ENCODE results near the gene LRIT2. TPM values are rescaled to one million over a fixed set of nuclear protein-coding genes. Genes with fewer than 3 reads are reported as not detected.

Gene LRIT2
- polyA plus RNA-seq, 3 donors, result not detected

GRCh38 chr10:84235096-84235495 lies 9.8 kb upstream of the LRIT2 start:
- no peak overlapping the region for H3K27ac ChIP-seq (ENCODE audit: low read depth in 1 of 2, low read length in 2 of 2)
- Mint-ChIP-seq H3K27ac (no peak overlapping the region), H3K4me1 (no peaks in the 10 kb centered on the region), H3K4me3 (no peak overlapping the region), H3K36me3 (no peaks in the 10 kb centered on the region), H3K27me3 (ENCODE audit: low read depth in 3 of 3) (peaks cover 4 to 13% (median 12%) of the 10 kb centered on the region in 3 donors), H3K9me3 (peaks cover 0 to 8% (median 2%) of the 10 kb centered on the region in 7 donors)
- intact Hi-C loops (cut with micrococcal nuclease), result no loop called here
- H3K27me3 ChIP-seq (ENCODE audit: control insufficient read depth in 2 of 2, insufficient read depth in 2 of 2, low read length in 2 of 2), result no peaks in the 10 kb centered on the region
- H3K9ac ChIP-seq (ENCODE audit: insufficient read depth, low read length, poor library complexity, severe bottlenecking), result no peak overlapping the region
- 92% methylated on average over 2 of the region's 4 CpGs for WGBS (ENCODE audit: insufficient coverage)
- no peak for DNase-seq
- H3K4me3 ChIP-seq (replicated peaks in 1 of 3; ENCODE audit: low read depth in 2 of 3, low read length in 3 of 3), result no peak overlapping the region
- TF ChIP-seq CTCF (IDR thresholded peaks at IDR 0.05), result no peak
- H3K4me1 ChIP-seq (ENCODE audit: control insufficient read depth in 1 of 2, insufficient read depth in 2 of 2, low read length in 2 of 2), result no peaks in the 10 kb centered on the region
- H3K36me3 ChIP-seq (replicated peaks in 1 of 2; ENCODE audit: control insufficient read depth in 1 of 2, insufficient read depth in 2 of 2, low read length in 2 of 2), result no peaks in the 10 kb centered on the region
- no peak overlapping the region for H2AFZ ChIP-seq (ENCODE audit: insufficient read depth, low read depth, low read length, poor library complexity, severe bottlenecking)
- no peak overlapping the region for H3K4me2 ChIP-seq (replicated peaks; ENCODE audit: extremely low read depth, low read length, poor library complexity, severe bottlenecking)
- H4K20me1 ChIP-seq (ENCODE audit: insufficient read depth, low read length), result no peaks in the 10 kb centered on the region
- no peaks in the 10 kb centered on the region for H3K9me3 ChIP-seq (replicated peaks in 1 of 2; ENCODE audit: control insufficient read depth in 1 of 2, insufficient read depth in 1 of 2, low read length in 2 of 2)
- H3K79me2 ChIP-seq (ENCODE audit: insufficient read depth, low read length), result no peaks in the 10 kb centered on the region

- H3K9me3 Mint-ChIP-seq, result peaks cover 0 to 8% (median 2%) of the 10 kb centered on the region in 7 donors
- H3K27me3 Mint-ChIP-seq (ENCODE audit: low read depth in 3 of 3), result peaks cover 4 to 13% (median 12%) of the 10 kb centered on the region in 3 donors
Measured at GRCh38 chr10:84234479-84234878, 9.1 kb upstream of the LRIT2 start.

More at GRCh38 chr10:84234479-84234878, 9.1 kb upstream of the LRIT2 start:
- Histone ChIP-seq H3K36me3 (replicated peaks in 1 of 2; ENCODE audit: control insufficient read depth in 1 of 2, insufficient read depth in 2 of 2, low read length in 2 of 2) (no peaks in the 10 kb centered on the region), H3K4me1 (ENCODE audit: control insufficient read depth in 1 of 2, insufficient read depth in 2 of 2, low read length in 2 of 2) (no peaks in the 10 kb centered on the region), H2AFZ (ENCODE audit: insufficient read depth, low read depth, low read length, poor library complexity, severe bottlenecking) (no peak overlapping the region), H3K27me3 (ENCODE audit: control insufficient read depth in 2 of 2, insufficient read depth in 2 of 2, low read length in 2 of 2) (no peaks in the 10 kb centered on the region), H3K4me2 (replicated peaks; ENCODE audit: extremely low read depth, low read length, poor library complexity, severe bottlenecking) (no peak overlapping the region), H3K79me2 (ENCODE audit: insufficient read depth, low read length) (no peaks in the 10 kb centered on the region), H3K4me3 (replicated peaks in 1 of 3; ENCODE audit: low read depth in 2 of 3, low read length in 3 of 3) (no peak overlapping the region), H3K9ac (ENCODE audit: insufficient read depth, low read length, poor library complexity, severe bottlenecking) (no peak overlapping the region), H3K9me3 (replicated peaks in 1 of 2; ENCODE audit: control insufficient read depth in 1 of 2, insufficient read depth in 1 of 2, low read length in 2 of 2) (no peaks in the 10 kb centered on the region), H4K20me1 (ENCODE audit: insufficient read depth, low read length) (no peaks in the 10 kb centered on the region), H3K27ac (ENCODE audit: low read depth in 1 of 2, low read length in 2 of 2) (no peak overlapping the region)
- intact Hi-C loops (cut with micrococcal nuclease), result no loop called here
- 67% methylated on average over 3 of the region's 4 CpGs for WGBS (ENCODE audit: insufficient coverage)
- no peak for DNase-seq
- H3K4me3 Mint-ChIP-seq, result no peak overlapping the region
- no peak overlapping the region for H3K27ac Mint-ChIP-seq
- no peaks in the 10 kb centered on the region for H3K36me3 Mint-ChIP-seq
- TF ChIP-seq CTCF (IDR thresholded peaks at IDR 0.05), result no peak
- H3K4me1 Mint-ChIP-seq, result no peaks in the 10 kb centered on the region

All from CD14-positive monocyte (primary cell).